Pancreas (tissue), 10 donors: ENCODE data around the gene AMBP. TPM values are rescaled to one million over a fixed set of nuclear protein-coding genes. Genes with fewer than 3 reads are reported as not detected.

Experiments used
- ATAC-seq, 4 donors: fragments of 200-7000 bp; cut with Tn5 transposase; one replicate each; pipeline versions ENCODE4 v1.8.0 to v1.9.1; 2020; ENCODE audit warnings: mild to moderate bottlenecking in 4 of 4, moderate library complexity in 4 of 4
- DNase-seq, 6 donors: peaks; one replicate each; pipeline ENCODE4 v3.0.0-alpha.2; 2020
- FAIRE-seq: peaks from 2 replicates; lab custom pipeline; 2012; peaks lifted over from hg19 to GRCh38; lab: Jason Lieb, UNC
- H3K27ac ChIP-seq, 4 donors: fragments of 200-600 bp; sonication (generic); 1 replicate in 3 of 4; 2 replicates in 1 of 4; pipeline versions ENCODE4 v1.5.0 to v1.8.0; 2020
- H3K27me3 ChIP-seq, 4 donors: fragments of 200-600 bp; one replicate each; pipeline ENCODE4 v1.8.0; 2021
- H3K36me3 ChIP-seq, 3 donors: fragments of 200-600 bp; sonication (generic) in 1 of 3; one replicate each; pipeline versions ENCODE4 v1.5.0 to v1.8.0; 2020 to 2021
- H3K4me1 ChIP-seq, 3 donors: fragments of 200-600 bp; one replicate each; pipeline ENCODE4 v1.8.0; 2021
- H3K4me3 ChIP-seq, 4 donors: fragments of 200-600 bp; sonication (generic) in 2 of 4; one replicate each; pipeline versions ENCODE4 v1.5.0 to v1.8.0; 2020 to 2021
- H3K9me3 ChIP-seq, 4 donors: fragments of 200-600 bp; one replicate each; pipeline ENCODE4 v1.8.0; 2021
- CTCF ChIP-seq, 4 donors: fragments of 200-600 bp; sonication (generic) in 3 of 4; IDR thresholded peaks; one replicate each; pipeline versions ENCODE4 v1.5.0 to v1.8.0; 2021; ENCODE audit warnings: antibody characterized with exemption in 4 of 4
- WGBS, 2 donors: extraction: QIAGEN DNeasy Blood & Tissue Kit; methylation state at CpG; one replicate each; pipeline ENCODE4 v1.1.7; 2013; 5-methylcytosine and 5-hydroxymethylcytosine counted together
- intact Hi-C, 3 donors: fragments of 100-400 bp; cut with DNase I; formaldehyde crosslinking; loops; one replicate each; pipeline versions ENCODE4 v1.11.1 to v1.14.2; 2022
- polyA plus RNA-seq, 2 donors: library from polyadenylated mRNA; stranded (reverse); fragments of 200-250 nt; gene quantifications; one replicate each; pipeline ENCODE4 v1.2.3, GENCODE V29; 2013
- total RNA-seq, 6 donors: library from RNA; stranded (reverse); fragmentation: NEBNext Ultra II Directional in 4 of 6; extraction: Animal tissue kit (Norgen Biotek cat#: 25700) in 4 of 6; gene quantifications; one replicate each; pipeline versions ENCODE4 v1.2.1 to v1.2.4, GENCODE V29; 2021 to 2023
- donor health status: healthy with polysubstance abuse.
- donor health status: DM: no; HTN: no; CAD: no; lungs with moderate emphysema.
- donor health status: DM: no; HTN: no; CAD: no.
- donor health status: control.
- donor health status: control.
- donor health status: Bipolar disorder and iron deficiency.
- donor health status: DM: yes; HTN: yes; CAD: no.
- donor health status: DM: no; HTN: no; CAD: no.
- donor health status: DM: no; HTN: no; CAD: no.
- donor health status: DM: yes; HTN: yes; CAD: no.

AMBP gene
- total and polyA plus RNA-seq, 8 donors: 62.7 to 370 (median 102) TPM

- H3K9me3 ChIP-seq: no peaks in the 10 kb centered on the region
- ATAC-seq (peak; percentile 15 to 56 (median 45)), FAIRE-seq (no peak), DNase-seq (no peak)
- no peak for TF ChIP-seq CTCF (IDR thresholded peaks at IDR 0.05)
- no peak overlapping the region for H3K4me3 ChIP-seq
- H3K4me1 ChIP-seq: peaks cover 0 to 3% (median 0%) of the 10 kb centered on the region in 3 donors
- WGBS, 2 donors: 64 to 67% methylated on average over 13 of the region's 13 CpGs
- H3K36me3 ChIP-seq: no peaks in the 10 kb centered on the region
- H3K27me3 ChIP-seq: no peaks in the 10 kb centered on the region
- intact Hi-C loops: loop anchor here in 2 of 3 donors (5.0 kb wide), 1 partner anchor 180 kb away; no protein-coding TSS in a partner anchor
- no peak overlapping the region for H3K27ac ChIP-seq
Measured at GRCh38 chr9:114107286-114108001, 29.3 kb upstream of the AMBP start.

- FAIRE-seq: no peak
- DNase-seq: no peak
- H3K9me3 ChIP-seq: no peaks in the 10 kb centered on the region
- intact Hi-C loops: loop anchor here in 2 of 3 donors (5.0 kb wide), 1 partner anchor 182 kb away; no protein-coding TSS in a partner anchor
- H3K27me3 ChIP-seq: no peaks in the 10 kb centered on the region
- no peaks in the 10 kb centered on the region for H3K36me3 ChIP-seq
- H3K27ac ChIP-seq: no peak overlapping the region
- no peak for ATAC-seq
- peaks cover 0 to 9% (median 3%) of the 10 kb centered on the region in 3 donors for H3K4me1 ChIP-seq
- WGBS, 2 donors: 70 to 75% methylated on average over 5 of the region's 5 CpGs
- H3K4me3 ChIP-seq: no peak overlapping the region
- TF ChIP-seq CTCF (IDR thresholded peaks at IDR 0.05): no peak
Measured at GRCh38 chr9:114105236-114105635, 27.1 kb upstream of the AMBP start.

GRCh38 chr9:114102484-114102883, 24.4 kb upstream of the AMBP start:
- no peak for TF ChIP-seq CTCF (IDR thresholded peaks at IDR 0.05)
- intact Hi-C loops: no loop called here
- ATAC-seq (no peak), FAIRE-seq (no peak), DNase-seq (no peak)
- Histone ChIP-seq H3K4me1 (peaks cover 0 to 12% (median 10%) of the 10 kb centered on the region in 3 donors), H3K27me3 (no peaks in the 10 kb centered on the region), H3K36me3 (no peaks in the 10 kb centered on the region), H3K9me3 (no peaks in the 10 kb centered on the region), H3K27ac (no peak overlapping the region), H3K4me3 (no peak overlapping the region)

- no peak for FAIRE-seq
- peaks cover 0 to 6% (median 0%) of the 10 kb centered on the region in 3 donors for H3K36me3 ChIP-seq
- H3K9me3 ChIP-seq: no peaks in the 10 kb centered on the region
- WGBS, 2 donors: 62 to 76% methylated on average over 1 of the region's 1 CpG
- no peak for TF ChIP-seq CTCF (IDR thresholded peaks at IDR 0.05)
- H3K27me3 ChIP-seq: no peaks in the 10 kb centered on the region
- H3K27ac ChIP-seq: peak overlapping the region in 3 of 4 donors; percentile 83 to 90 (median 88)
- H3K4me3 ChIP-seq: no peak overlapping the region
- intact Hi-C loops: no loop called here
- H3K4me1 ChIP-seq: peaks cover 0 to 12% (median 10%) of the 10 kb centered on the region in 3 donors
- ATAC-seq: no peak
- DNase-seq: no peak
Measured at GRCh38 chr9:114100536-114100935, 22.4 kb upstream of the AMBP start.
